ENCODE results near the gene TNNT2.

- TF ChIP-seq CTCF (IDR thresholded peaks at IDR 0.05; ENCODE audit: low read depth, low read length) (no peak), POLR2A (IDR thresholded peaks at IDR 0.05; ENCODE audit: extremely low read depth, insufficient read length) (no peak)
Measured at GRCh38 chr1:201336711-201337450, 40.6 kb downstream of the TNNT2 start.

Measured in NB4 (cell line).